Measurements from ENCODE around the gene ETV4. TPM values are rescaled to one million over a fixed set of nuclear protein-coding genes. Genes with fewer than 3 reads are reported as not detected.
"Not testable (repeated sequence)": the region's sequence is repeated elsewhere in the genome, so short reads cannot be mapped to it uniquely, and the experiment has no call there.

ETV4 gene
- total RNA-seq, 2 experiments from 2014 or later, result 2.7 to 3.9 TPM

- DNase-seq, result no peak
- ChIA-PET CTCF (interaction anchor here (2.0 kb wide), 1 partner anchor 8 kb away, joined by 4 read pairs; no protein-coding TSS in a partner anchor), POLR2A (no interaction called here)
- Mint-ChIP-seq H3K4me3 (no peak overlapping the region), H3K27ac (no peak overlapping the region), H3K9me3 (ENCODE audit: insufficient read depth) (no peaks in the 10 kb centered on the region), H3K36me3 (ENCODE audit: low read depth) (peaks cover 69% of the 10 kb centered on the region), H3K4me1 (ENCODE audit: low read depth) (no peaks in the 10 kb centered on the region), H3K27me3 (ENCODE audit: low read depth) (no peaks in the 10 kb centered on the region)
- ATAC-seq, result no peak
Observed at GRCh38 chr17:43521389-43521788, 24.8 kb downstream of the ETV4 start.

GRCh38 chr17:43517615-43518386 lies 28.3 kb downstream of the ETV4 start:
- Mint-ChIP-seq H3K27me3 (ENCODE audit: low read depth) (no peaks in the 10 kb centered on the region), H3K4me3 (no peak overlapping the region), H3K9me3 (ENCODE audit: insufficient read depth) (no peaks in the 10 kb centered on the region), H3K27ac (no peak overlapping the region), H3K4me1 (ENCODE audit: low read depth) (no peaks in the 10 kb centered on the region), H3K36me3 (ENCODE audit: low read depth) (peaks cover 62% of the 10 kb centered on the region)
- ATAC-seq, result no peak
- POLR2A ChIA-PET, result no interaction called here
- DNase-seq, result no peak
- CTCF ChIA-PET, result interaction anchor here (0.9 to 1.5 kb wide), 3 partner anchors 11 to 34 kb away, joined by 3 to 9 read pairs (median 3); partner anchors contain the start of gene DHX8

GRCh38 chr17:43517161-43517560 lies 29.0 kb downstream of the ETV4 start:
- ATAC-seq (no peak), DNase-seq (no peak)
- ChIA-PET CTCF (interaction anchor here (1.5 kb wide), 1 partner anchor 33 kb away, joined by 9 read pairs; the partner anchor contains the start of gene DHX8), POLR2A (no interaction called here)
- no peak overlapping the region for H3K27ac Mint-ChIP-seq
- no peaks in the 10 kb centered on the region for H3K9me3 Mint-ChIP-seq (ENCODE audit: insufficient read depth)
- H3K27me3 Mint-ChIP-seq (ENCODE audit: low read depth), result no peaks in the 10 kb centered on the region
- H3K4me1 Mint-ChIP-seq (ENCODE audit: low read depth), result no peaks in the 10 kb centered on the region
- no peak overlapping the region for H3K4me3 Mint-ChIP-seq
- peaks cover 67% of the 10 kb centered on the region for H3K36me3 Mint-ChIP-seq (ENCODE audit: low read depth)

GRCh38 chr17:43515656-43516055 lies 30.5 kb downstream of the ETV4 start:
- no peak for DNase-seq
- Mint-ChIP-seq H3K27ac (peak overlapping the region; percentile 20), H3K4me1 (ENCODE audit: low read depth) (no peaks in the 10 kb centered on the region), H3K36me3 (ENCODE audit: low read depth) (peaks cover 60% of the 10 kb centered on the region), H3K9me3 (ENCODE audit: insufficient read depth) (no peaks in the 10 kb centered on the region), H3K27me3 (ENCODE audit: low read depth) (no peaks in the 10 kb centered on the region), H3K4me3 (no peak overlapping the region)
- no peak for ATAC-seq
- ChIA-PET CTCF (interaction anchor here (0.8 to 1.1 kb wide), 2 partner anchors 32 to 61 kb away, joined by 3 read pairs; partner anchors contain the start of gene DHX8), POLR2A (interaction anchor here (0.9 kb wide), 1 partner anchor 147 kb away, joined by 4 read pairs; no protein-coding TSS in a partner anchor)

- ATAC-seq; H3K4me3 Mint-ChIP-seq; DNase-seq; H3K27ac Mint-ChIP-seq; H3K27me3 Mint-ChIP-seq (ENCODE audit: low read depth); CTCF ChIA-PET; H3K4me1 Mint-ChIP-seq (ENCODE audit: low read depth); H3K9me3 Mint-ChIP-seq (ENCODE audit: insufficient read depth); POLR2A ChIA-PET: not testable (repeated sequence)
- peaks cover 52% of the 10 kb centered on the region for H3K36me3 Mint-ChIP-seq (ENCODE audit: low read depth)
Observed at GRCh38 chr17:43511199-43511598, 34.9 kb downstream of the ETV4 start.

- H3K4me1 Mint-ChIP-seq (ENCODE audit: low read depth); H3K9me3 Mint-ChIP-seq (ENCODE audit: insufficient read depth); DNase-seq; H3K27ac Mint-ChIP-seq; ATAC-seq; H3K27me3 Mint-ChIP-seq (ENCODE audit: low read depth); H3K4me3 Mint-ChIP-seq: not testable (repeated sequence)
- CTCF ChIA-PET, result interaction anchor here (1.1 kb wide), 1 partner anchor 25 kb away, joined by 3 read pairs; the partner anchor contains the start of gene DHX8
- peaks cover 58% of the 10 kb centered on the region for H3K36me3 Mint-ChIP-seq (ENCODE audit: low read depth)
- POLR2A ChIA-PET, result interaction anchor here (0.6 kb wide), 1 partner anchor 34 kb away, joined by 4 read pairs; no protein-coding TSS in a partner anchor
Observed at GRCh38 chr17:43509440-43509839, 36.7 kb downstream of the ETV4 start.

- ChIA-PET CTCF (interaction anchor here (2.3 kb wide), 1 partner anchor 102 kb away, joined by 5 read pairs; no protein-coding TSS in a partner anchor), POLR2A (interaction anchor here (1.1 kb wide), 2 partner anchors 11 to 87 kb away, joined by 3 to 4 read pairs; no protein-coding TSS in a partner anchor)
- H3K36me3 Mint-ChIP-seq (ENCODE audit: low read depth), result peaks cover 45% of the 10 kb centered on the region
Observed at GRCh38 chr17:43490621-43491020, 55.5 kb downstream of the ETV4 start.

GRCh38 chr17:43483674-43484551 lies 62.2 kb downstream of the ETV4 start, which contains the start of gene DHX8:
TSS of gene DHX8 (plus strand) at chr17:43483975. CDS start at chr17:43484038, 63 bp downstream.
- peak; percentile 99 for ATAC-seq
- H3K9me3 Mint-ChIP-seq (ENCODE audit: insufficient read depth), result no peaks in the 10 kb centered on the region
- peak; percentile 98 for DNase-seq
- CTCF ChIA-PET, result interaction anchor here (0.6 to 6.6 kb wide), 73 partner anchors 10 to 1143 kb away, joined by 3 to 393 read pairs (median 4); partner anchors contain the start of genes ARL4D, BECN1, ETV4 and NBR1
- peak within 1 kb of the TSS; percentile 99 for H3K27ac Mint-ChIP-seq
- H3K36me3 Mint-ChIP-seq (ENCODE audit: low read depth), result peaks cover 4% of the 10 kb centered on the region
- peaks cover 3% of the 10 kb centered on the region for H3K27me3 Mint-ChIP-seq (ENCODE audit: low read depth)
- POLR2A ChIA-PET, result interaction anchor here (0.7 to 5.4 kb wide), 17 partner anchors 11 to 804 kb away, joined by 3 to 99 read pairs (median 6); partner anchors contain the start of genes ARL4D, NBR1 and RPL27
- H3K4me1 Mint-ChIP-seq (ENCODE audit: low read depth), result peaks cover 29% of the 10 kb centered on the region
- H3K4me3 Mint-ChIP-seq, result peak within 1 kb of the TSS; percentile 100

More at GRCh38 chr17:43490621-43491020, 55.5 kb downstream of the ETV4 start:
- Mint-ChIP-seq H3K9me3 (ENCODE audit: insufficient read depth) (no peaks in the 10 kb centered on the region), H3K27me3 (ENCODE audit: low read depth) (no peaks in the 10 kb centered on the region), H3K4me3 (no peak overlapping the region), H3K4me1 (ENCODE audit: low read depth) (peaks cover 10% of the 10 kb centered on the region), H3K27ac (no peak overlapping the region)
- DNase-seq (no peak), ATAC-seq (no peak)

GRCh38 chr17:43482103-43483012 lies 63.8 kb downstream of the ETV4 start:
- ChIA-PET POLR2A (interaction anchor here (2.5 to 5.4 kb wide), 5 partner anchors 88 to 167 kb away, joined by 12 to 99 read pairs (median 43); no protein-coding TSS in a partner anchor), CTCF (interaction anchor here (0.6 to 6.6 kb wide), 18 partner anchors 12 to 484 kb away, joined by 3 to 393 read pairs (median 10); partner anchors contain the start of genes ARL4D, RPL27 and TMEM106A)
- H3K27me3 Mint-ChIP-seq (ENCODE audit: low read depth), result peaks cover 3% of the 10 kb centered on the region
- H3K4me3 Mint-ChIP-seq, result no peak overlapping the region
- peaks cover 4% of the 10 kb centered on the region for H3K36me3 Mint-ChIP-seq (ENCODE audit: low read depth)
- no peak overlapping the region for H3K27ac Mint-ChIP-seq
- H3K4me1 Mint-ChIP-seq (ENCODE audit: low read depth), result peaks cover 26% of the 10 kb centered on the region
- ATAC-seq, result no peak
- H3K9me3 Mint-ChIP-seq (ENCODE audit: insufficient read depth), result no peaks in the 10 kb centered on the region
- no peak for DNase-seq

GRCh38 chr17:43479948-43480347 lies 66.2 kb downstream of the ETV4 start:
- no peak for ATAC-seq
- ChIA-PET POLR2A (interaction anchor here (1.7 kb wide), 1 partner anchor 112 kb away, joined by 4 read pairs; no protein-coding TSS in a partner anchor), CTCF (interaction anchor here (6.6 kb wide), 1 partner anchor 84 kb away, joined by 393 read pairs; the partner anchor contains the start of gene ARL4D)
- Mint-ChIP-seq H3K9me3 (ENCODE audit: insufficient read depth) (no peaks in the 10 kb centered on the region), H3K27ac (no peak overlapping the region), H3K4me1 (ENCODE audit: low read depth) (peaks cover 13% of the 10 kb centered on the region), H3K27me3 (ENCODE audit: low read depth) (peaks cover 3% of the 10 kb centered on the region), H3K4me3 (no peak overlapping the region), H3K36me3 (ENCODE audit: low read depth) (peaks cover 4% of the 10 kb centered on the region)
- no peak for DNase-seq

Measured in activated CD8-positive, alpha-beta T cell treated with anti-CD3 and anti-CD28 coated beads, Interleukin-2, amount 10 ng/mL, durations not matched to agents 7 days and 5 days (primary cell).